ENCODE measurements around the gene POLR2E.

DNA sequence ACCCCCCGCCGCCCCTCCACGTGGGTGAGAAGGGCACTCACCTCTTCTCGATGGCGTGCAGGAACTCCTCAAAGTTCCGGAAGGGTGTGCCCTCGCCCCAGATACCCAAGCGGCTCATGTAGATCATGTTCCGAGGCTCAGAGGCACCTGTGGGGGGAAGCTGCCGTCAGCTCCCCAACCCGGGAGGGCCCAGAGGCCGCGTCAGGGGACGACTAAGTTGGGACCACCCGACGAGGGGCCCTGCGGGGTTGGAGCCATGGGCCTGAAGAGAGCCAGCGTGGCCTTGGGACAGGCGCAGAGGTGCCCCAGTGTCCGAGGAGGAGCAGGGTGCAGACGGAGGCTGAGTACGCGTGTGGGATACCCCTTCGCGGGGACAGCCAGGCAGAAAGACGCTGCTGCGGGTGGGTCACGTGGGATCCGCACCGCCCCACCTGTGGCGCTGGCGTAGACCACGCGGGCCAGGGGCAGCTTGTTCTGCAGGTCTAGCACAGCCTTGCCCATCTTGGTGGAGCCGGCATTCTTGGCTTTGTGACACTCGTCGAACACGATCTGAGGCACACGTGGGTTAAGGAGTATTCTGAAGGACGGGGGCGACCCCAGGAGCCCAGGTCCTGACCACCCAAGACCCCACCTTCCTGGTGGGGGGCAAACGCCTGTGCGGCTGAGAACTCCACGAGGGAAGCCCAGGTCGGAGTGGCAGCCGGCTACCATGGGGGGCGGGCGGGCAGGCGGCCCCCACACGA, 24.5 kb upstream of the POLR2E start:
- TF ChIP-seq SNRNP70 (IDR thresholded peaks at IDR 0.05; ENCODE audit: low read depth, low read length) (no peak), SIN3A (IDR thresholded peaks at IDR 0.05; ENCODE audit: borderline replicate concordance, low read depth, low read length) (no peak), ZNF441 (CRISPR knock-in tag; IDR thresholded peaks at IDR 0.05; ENCODE audit: borderline replicate concordance) (no peak), ZNF660 (CRISPR knock-in tag; IDR thresholded peaks at IDR 0.05; ENCODE audit: borderline replicate concordance, low read depth) (no peak), ZNF335 (CRISPR knock-in tag; IDR thresholded peaks at IDR 0.05) (no peak), SP2 (CRISPR knock-in tag; IDR thresholded peaks at IDR 0.05) (no peak), ZKSCAN1 (IDR thresholded peaks at IDR 0.05; ENCODE audit: low read length) (no peak)
- TF ChIP-seq, protein P1, sequence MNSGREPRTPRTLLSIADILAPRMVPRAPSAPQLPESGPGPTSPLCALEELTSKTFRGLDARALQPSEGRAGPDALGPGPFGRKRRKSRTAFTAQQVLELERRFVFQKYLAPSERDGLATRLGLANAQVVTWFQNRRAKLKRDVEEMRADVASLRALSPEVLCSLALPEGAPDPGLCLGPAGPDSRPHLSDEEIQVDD (CRISPR knock-in tag; IDR thresholded peaks at IDR 0.05; ENCODE audit: borderline replicate concordance): no peak
- TF ChIP-seq, protein P2, sequence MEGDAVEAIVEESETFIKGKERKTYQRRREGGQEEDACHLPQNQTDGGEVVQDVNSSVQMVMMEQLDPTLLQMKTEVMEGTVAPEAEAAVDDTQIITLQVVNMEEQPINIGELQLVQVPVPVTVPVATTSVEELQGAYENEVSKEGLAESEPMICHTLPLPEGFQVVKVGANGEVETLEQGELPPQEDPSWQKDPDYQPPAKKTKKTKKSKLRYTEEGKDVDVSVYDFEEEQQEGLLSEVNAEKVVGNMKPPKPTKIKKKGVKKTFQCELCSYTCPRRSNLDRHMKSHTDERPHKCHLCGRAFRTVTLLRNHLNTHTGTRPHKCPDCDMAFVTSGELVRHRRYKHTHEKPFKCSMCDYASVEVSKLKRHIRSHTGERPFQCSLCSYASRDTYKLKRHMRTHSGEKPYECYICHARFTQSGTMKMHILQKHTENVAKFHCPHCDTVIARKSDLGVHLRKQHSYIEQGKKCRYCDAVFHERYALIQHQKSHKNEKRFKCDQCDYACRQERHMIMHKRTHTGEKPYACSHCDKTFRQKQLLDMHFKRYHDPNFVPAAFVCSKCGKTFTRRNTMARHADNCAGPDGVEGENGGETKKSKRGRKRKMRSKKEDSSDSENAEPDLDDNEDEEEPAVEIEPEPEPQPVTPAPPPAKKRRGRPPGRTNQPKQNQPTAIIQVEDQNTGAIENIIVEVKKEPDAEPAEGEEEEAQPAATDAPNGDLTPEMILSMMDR (CRISPR knock-in tag; IDR thresholded peaks at IDR 0.05): no peak
- TF ChIP-seq, protein P3, sequence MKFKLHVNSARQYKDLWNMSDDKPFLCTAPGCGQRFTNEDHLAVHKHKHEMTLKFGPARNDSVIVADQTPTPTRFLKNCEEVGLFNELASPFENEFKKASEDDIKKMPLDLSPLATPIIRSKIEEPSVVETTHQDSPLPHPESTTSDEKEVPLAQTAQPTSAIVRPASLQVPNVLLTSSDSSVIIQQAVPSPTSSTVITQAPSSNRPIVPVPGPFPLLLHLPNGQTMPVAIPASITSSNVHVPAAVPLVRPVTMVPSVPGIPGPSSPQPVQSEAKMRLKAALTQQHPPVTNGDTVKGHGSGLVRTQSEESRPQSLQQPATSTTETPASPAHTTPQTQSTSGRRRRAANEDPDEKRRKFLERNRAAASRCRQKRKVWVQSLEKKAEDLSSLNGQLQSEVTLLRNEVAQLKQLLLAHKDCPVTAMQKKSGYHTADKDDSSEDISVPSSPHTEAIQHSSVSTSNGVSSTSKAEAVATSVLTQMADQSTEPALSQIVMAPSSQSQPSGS (CRISPR knock-in tag; IDR thresholded peaks at IDR 0.05): no peak
